T-helper 17 cell (primary cell): ENCODE data around the gene KRT37. TPM values are rescaled to one million over a fixed set of nuclear protein-coding genes. Genes with fewer than 3 reads are reported as not detected.
A peak's percentile ranks its signal among the peaks of the same experiment; 100 is the strongest.
"Not testable (repeated sequence)": the region's sequence is repeated elsewhere in the genome, so short reads cannot be mapped to it uniquely, and the experiment has no call there.

ENCODE experiments used
- ATAC-seq: fragments of 150-1000 bp; cut with Tn5 transposase; 2 replicates; pipeline ENCODE4 v1.10.0; 2021; ENCODE audit warnings: mild to moderate bottlenecking, moderate library complexity
- DNase-seq, 3 donors: peaks; one replicate each; pipeline versions ENCODE4 v3.0.0 to v3.0.0-alpha.2; 2020 to 2021
- H3K9me3 ChIP-seq: one replicate; pipeline ENCODE4 v1.7.0; 2013; ENCODE audit warnings: low read length, mild to moderate bottlenecking; ENCODE audit not compliant: control insufficient read depth, poor library complexity, severe bottlenecking
- H3K27ac Mint-ChIP-seq: one replicate; pipeline ENCODE4 v1.8.0; 2022; ENCODE audit warnings: mild to moderate bottlenecking, moderate library complexity, mixed read lengths
- H3K27me3 Mint-ChIP-seq: one replicate; pipeline ENCODE4 v1.8.0; 2022; ENCODE audit warnings: mixed read lengths
- H3K36me3 Mint-ChIP-seq: one replicate; pipeline ENCODE4 v1.8.0; 2022; ENCODE audit warnings: low read depth, mixed read lengths
- H3K4me1 Mint-ChIP-seq: one replicate; pipeline ENCODE4 v1.8.0; 2022; ENCODE audit warnings: mild to moderate bottlenecking, mixed read lengths
- H3K4me3 Mint-ChIP-seq: one replicate; pipeline ENCODE4 v1.8.0; 2022; ENCODE audit warnings: mild to moderate bottlenecking, moderate library complexity, mixed read lengths
- total RNA-seq, 4 donors: library from RNA in 2 of 4; stranded (reverse) in 2 of 4; gene quantifications; one replicate each; pipeline ENCODE4 v1.2.3 and lab custom pipeline; 2022 to 2026

Gene KRT37
- total RNA-seq, 2 donors from 2014 or later = not detected

- no peak for ATAC-seq
- Mint-ChIP-seq H3K4me3 (no peak overlapping the region), H3K4me1 (peaks cover 22% of the 10 kb centered on the region), H3K27me3 (no peaks in the 10 kb centered on the region), H3K36me3 (peaks cover 11% of the 10 kb centered on the region), H3K27ac (peak overlapping the region; percentile 3)
- DNase-seq = no peak
- H3K9me3 ChIP-seq = no peaks in the 10 kb centered on the region
Observed at GRCh38 chr17:41413982-41414381, 10.4 kb downstream of the KRT37 start.

- Mint-ChIP-seq H3K4me1 (peaks cover 25% of the 10 kb centered on the region), H3K27ac (peak overlapping the region; percentile 3), H3K4me3 (no peak overlapping the region), H3K36me3 (peaks cover 11% of the 10 kb centered on the region), H3K27me3 (no peaks in the 10 kb centered on the region)
- DNase-seq (no peak), ATAC-seq (no peak)
- no peaks in the 10 kb centered on the region for H3K9me3 ChIP-seq
Observed at GRCh38 chr17:41413353-41413957, 10.9 kb downstream of the KRT37 start.

GRCh38 chr17:41411072-41411840, 13.1 kb downstream of the KRT37 start:
- H3K36me3 Mint-ChIP-seq = peaks cover 6% of the 10 kb centered on the region
- H3K9me3 ChIP-seq = no peaks in the 10 kb centered on the region
- no peak overlapping the region for H3K27ac Mint-ChIP-seq
- DNase-seq (no peak), ATAC-seq (no peak)
- H3K27me3 Mint-ChIP-seq = no peaks in the 10 kb centered on the region
- H3K4me3 Mint-ChIP-seq = no peak overlapping the region
- H3K4me1 Mint-ChIP-seq = peaks cover 15% of the 10 kb centered on the region

- H3K9me3 ChIP-seq = no peaks in the 10 kb centered on the region
- ATAC-seq = no peak
- Mint-ChIP-seq H3K36me3 (peaks cover 2% of the 10 kb centered on the region), H3K4me1 (peaks cover 41% of the 10 kb centered on the region), H3K27ac (no peak overlapping the region), H3K27me3 (no peaks in the 10 kb centered on the region), H3K4me3 (no peak overlapping the region)
- no peak for DNase-seq
Observed at GRCh38 chr17:41407226-41407625, 17.2 kb downstream of the KRT37 start.

- H3K9me3 ChIP-seq = no peaks in the 10 kb centered on the region
- peaks cover 2% of the 10 kb centered on the region for H3K36me3 Mint-ChIP-seq
- no peak overlapping the region for H3K4me3 Mint-ChIP-seq
- DNase-seq (no peak), ATAC-seq (no peak)
- peaks cover 41% of the 10 kb centered on the region for H3K4me1 Mint-ChIP-seq
- no peaks in the 10 kb centered on the region for H3K27me3 Mint-ChIP-seq
- H3K27ac Mint-ChIP-seq = no peak overlapping the region
Observed at GRCh38 chr17:41406205-41406604, 18.2 kb downstream of the KRT37 start.

- peak overlapping the region; percentile 46 for H3K27ac Mint-ChIP-seq
- peak overlapping the region; percentile 43 for H3K4me3 Mint-ChIP-seq
- H3K36me3 Mint-ChIP-seq = no peaks in the 10 kb centered on the region
- ATAC-seq = peak; percentile 79
- H3K27me3 Mint-ChIP-seq = no peaks in the 10 kb centered on the region
- no peak for DNase-seq
- no peaks in the 10 kb centered on the region for H3K9me3 ChIP-seq
- H3K4me1 Mint-ChIP-seq = peaks cover 39% of the 10 kb centered on the region
Observed at GRCh38 chr17:41404024-41404671, 20.2 kb downstream of the KRT37 start.

- peaks cover 34% of the 10 kb centered on the region for H3K4me1 Mint-ChIP-seq
- no peaks in the 10 kb centered on the region for H3K36me3 Mint-ChIP-seq
- no peaks in the 10 kb centered on the region for H3K9me3 ChIP-seq
- DNase-seq = no peak
- peak overlapping the region; percentile 46 for H3K27ac Mint-ChIP-seq
- H3K4me3 Mint-ChIP-seq = peak overlapping the region; percentile 43
- ATAC-seq = peak; percentile 14
- H3K27me3 Mint-ChIP-seq = no peaks in the 10 kb centered on the region
Observed at GRCh38 chr17:41403404-41404023, 20.9 kb downstream of the KRT37 start.

- Mint-ChIP-seq H3K27me3 (peaks cover 5% of the 10 kb centered on the region), H3K4me1 (peaks cover 31% of the 10 kb centered on the region), H3K4me3 (no peak overlapping the region), H3K27ac (peak overlapping the region; percentile 46), H3K36me3 (no peaks in the 10 kb centered on the region)
- no peaks in the 10 kb centered on the region for H3K9me3 ChIP-seq
- ATAC-seq = no peak
- DNase-seq = no peak
Observed at GRCh38 chr17:41402161-41402560, 22.2 kb downstream of the KRT37 start.

- H3K4me1 Mint-ChIP-seq = peaks cover 4% of the 10 kb centered on the region
- H3K9me3 ChIP-seq = no peaks in the 10 kb centered on the region
- DNase-seq (no peak), ATAC-seq (no peak)
- peaks cover 19% of the 10 kb centered on the region for H3K27me3 Mint-ChIP-seq
- no peak within 1 kb of the TSS for H3K27ac Mint-ChIP-seq
- no peaks in the 10 kb centered on the region for H3K36me3 Mint-ChIP-seq
- H3K4me3 Mint-ChIP-seq = no peak within 1 kb of the TSS
Observed at GRCh38 chr17:41396996-41397660, 27.3 kb downstream of the KRT37 start, which contains the start of gene KRT31. Gene KRT31 (minus strand): TSS chr17:41397608. CDS start chr17:41397539, 69 bp downstream.

GRCh38 chr17:41396340-41396739, 28.0 kb downstream of the KRT37 start:
- no peak for ATAC-seq
- H3K36me3 Mint-ChIP-seq = no peaks in the 10 kb centered on the region
- H3K9me3 ChIP-seq = no peaks in the 10 kb centered on the region
- DNase-seq = no peak
- no peak overlapping the region for H3K4me3 Mint-ChIP-seq
- peaks cover 19% of the 10 kb centered on the region for H3K27me3 Mint-ChIP-seq
- H3K4me1 Mint-ChIP-seq = peaks cover 4% of the 10 kb centered on the region
- H3K27ac Mint-ChIP-seq = no peak overlapping the region

- Mint-ChIP-seq H3K27me3 (peaks cover 19% of the 10 kb centered on the region), H3K27ac (no peak overlapping the region), H3K4me1 (peaks cover 4% of the 10 kb centered on the region), H3K36me3 (no peaks in the 10 kb centered on the region), H3K4me3 (no peak overlapping the region)
- DNase-seq = no peak
- no peaks in the 10 kb centered on the region for H3K9me3 ChIP-seq
- ATAC-seq = no peak
Observed at GRCh38 chr17:41395611-41396010, 28.8 kb downstream of the KRT37 start.

GRCh38 chr17:41395044-41395443, 29.3 kb downstream of the KRT37 start:
- peaks cover 19% of the 10 kb centered on the region for H3K27me3 Mint-ChIP-seq
- not testable (repeated sequence) for H3K36me3 Mint-ChIP-seq, H3K9me3 ChIP-seq, DNase-seq, ATAC-seq, H3K4me3 Mint-ChIP-seq, H3K4me1 Mint-ChIP-seq, H3K27ac Mint-ChIP-seq
